A549 (cell line): Measurements from ENCODE around the gene NT5C3A. TPM values are rescaled to one million over a fixed set of nuclear protein-coding genes. Genes with fewer than 3 reads are reported as not detected.
"Not testable (repeated sequence)": the region's sequence is repeated elsewhere in the genome, so short reads cannot be mapped to it uniquely, and the experiment has no call there.

ENCODE experiments used
- ATAC-seq, 2 experiments: fragments of 200-7000 bp in 1 of 2; fragments of >200 bp in 1 of 2; cut with Nextera tagmentation in 1 of 2; cut with Tn5 transposase in 1 of 2; 3 replicates each; pipeline versions ENCODE4 v1.8.0 to v1.9.1; 2018 to 2020; ENCODE audit warnings: mild to moderate bottlenecking in 1 of 2, moderate library complexity in 1 of 2
- CTCF ChIA-PET: fragments of 300-600 bp; sonication (Branson Sonifier 250); formaldehyde crosslinking; extraction: SDS; loops from one replicate; lab custom pipeline; 2021; ENCODE audit warnings: antibody characterized with exemption, inconsistent platforms; lab: Yijun Ruan, JAX
- POLR2A ChIA-PET: fragments of 350-600 bp; formaldehyde crosslinking; extraction: SDS; loops from one replicate; lab custom pipeline; 2021; ENCODE audit warnings: antibody characterized with exemption, inconsistent platforms; lab: Yijun Ruan, JAX
- DNase-seq, 2 experiments: peaks; one replicate each; pipeline versions ENCODE4 v3.0.0 to v3.0.0-alpha.2; 2011 to 2016; ENCODE audit warnings: low read depth in 1 of 2, low spot score in 1 of 2
- FAIRE-seq: peaks from 2 replicates; lab custom pipeline; 2011; peaks lifted over from hg19 to GRCh38; lab: Jason Lieb, UNC
- H3K27ac ChIP-seq, 2 experiments: fragments of >200 bp; sonication (Bioruptor Twin); formaldehyde crosslinking; 3 replicates each; pipeline ENCODE4 v1.5.1; 2016 to 2017
- H3K4me1 ChIP-seq: fragments of >200 bp; sonication (Bioruptor Twin); formaldehyde crosslinking; 3 replicates; pipeline ENCODE4 v1.6.1; 2016
- H3K4me2 ChIP-seq: fragments of >200 bp; sonication (Bioruptor Twin); formaldehyde crosslinking; 3 replicates; pipeline ENCODE4 v1.6.1; 2016
- H3K4me3 ChIP-seq: fragments of >200 bp; sonication (Bioruptor Twin); formaldehyde crosslinking; 3 replicates; pipeline ENCODE4 v1.5.1; 2016
- H3K9me3 ChIP-seq: fragments of >200 bp; sonication (Bioruptor Twin); formaldehyde crosslinking; 3 replicates; pipeline ENCODE4 v1.6.1; 2016
- BCL3 ChIP-seq: fragments of >200 bp; sonication (Bioruptor Twin); formaldehyde crosslinking; IDR thresholded peaks from 3 replicates; pipeline ENCODE4 v1.6.1; 2016
- CBX8 ChIP-seq: fragments of 200-600 bp; sonication (generic); IDR thresholded peaks from 2 replicates; pipeline ENCODE4 v1.6.1; 2016
- CEBPB ChIP-seq, 2 experiments: fragments of >200 bp in 1 of 2; sonication (Bioruptor Twin) in 1 of 2; formaldehyde crosslinking in 1 of 2; IDR thresholded peaks; 2 replicates each; pipeline ENCODE4 v1.6.1; 2012 to 2016
- E2F6 ChIP-seq: IDR thresholded peaks from 2 replicates; pipeline ENCODE4 v1.6.1; 2012; ENCODE audit warnings: low read depth, borderline replicate concordance
- ELK1 ChIP-seq: fragments of 150-350 bp; IDR thresholded peaks from 2 replicates; pipeline ENCODE4 v1.6.1; 2014; ENCODE audit warnings: low read depth, mild to moderate bottlenecking, low read length
- FOXS1 ChIP-seq: fragments of 250-450 bp; sonication (Bioruptor Pico); IDR thresholded peaks from 2 replicates; pipeline ENCODE4 v1.5.0; 2020; ENCODE audit warnings: mild to moderate bottlenecking, moderate library complexity
- HEYL ChIP-seq: fragments of 250-450 bp; sonication (Bioruptor Pico); IDR thresholded peaks from 2 replicates; pipeline ENCODE4 v1.8.0; 2021; ENCODE audit warnings: mild to moderate bottlenecking, moderate library complexity
- HOXA7 ChIP-seq: fragments of 250-450 bp; sonication (Bioruptor Pico); IDR thresholded peaks from 2 replicates; pipeline ENCODE4 v1.5.0; 2020; ENCODE audit warnings: mild to moderate bottlenecking, moderate library complexity
- HOXB5 ChIP-seq: fragments of 250-450 bp; sonication (Bioruptor Pico); IDR thresholded peaks from 2 replicates; pipeline ENCODE4 v1.5.0; 2020; ENCODE audit warnings: mild to moderate bottlenecking, moderate library complexity
- JUN ChIP-seq, 2 experiments: fragments of >200 bp; sonication (Bioruptor Twin); formaldehyde crosslinking; IDR thresholded peaks; 2 replicates in 1 of 2; 3 replicates in 1 of 2; pipeline ENCODE4 v1.6.1; 2016 to 2017
- JUNB ChIP-seq: fragments of >200 bp; sonication (Bioruptor Twin); formaldehyde crosslinking; IDR thresholded peaks from 2 replicates; pipeline ENCODE4 v1.6.1; 2016
- NPAS2 ChIP-seq: fragments of 250-450 bp; sonication (Bioruptor Pico); IDR thresholded peaks from 2 replicates; pipeline ENCODE4 v1.8.0; 2022; ENCODE audit warnings: mild to moderate bottlenecking, moderate library complexity, borderline replicate concordance
- PBX3 ChIP-seq: IDR thresholded peaks from 2 replicates; pipeline ENCODE4 v1.6.1; 2012
- PHF8 ChIP-seq: fragments of 200-600 bp; sonication (generic); IDR thresholded peaks from 2 replicates; pipeline ENCODE4 v1.6.1; 2016; ENCODE audit warnings: low read depth, mild to moderate bottlenecking, antibody characterized with exemption, moderate library complexity, borderline replicate concordance
- POLR2A ChIP-seq: IDR thresholded peaks from 2 replicates; pipeline ENCODE4 v1.6.1; 2012; ENCODE audit warnings: mild to moderate bottlenecking, low read length
- RAD21 ChIP-seq, 2 experiments: fragments of >200 bp in 1 of 2; sonication (Bioruptor Twin) in 1 of 2; formaldehyde crosslinking in 1 of 2; IDR thresholded peaks in 1 of 2; conservative IDR thresholded peaks in 1 of 2; 2 replicates in 1 of 2; 3 replicates in 1 of 2; pipeline ENCODE4 v1.6.1; 2012 to 2018; ENCODE audit warnings: inconsistent platforms in 1 of 2
- RCOR1 ChIP-seq: fragments of 150-350 bp; IDR thresholded peaks from 2 replicates; pipeline ENCODE4 v1.6.1; 2014; ENCODE audit warnings: antibody characterized with exemption, low read length, low read depth
- RFX5 ChIP-seq: fragments of 450-650 bp; IDR thresholded peaks from 2 replicates; pipeline ENCODE4 v1.7.1; 2014; ENCODE audit warnings: antibody characterized with exemption, mild to moderate bottlenecking, moderate library complexity
- RNF2 ChIP-seq: fragments of 200-600 bp; sonication (generic); IDR thresholded peaks from 2 replicates; pipeline ENCODE4 v1.6.1; 2016; ENCODE audit warnings: low read depth, mild to moderate bottlenecking, antibody characterized with exemption, moderate library complexity, borderline replicate concordance
- TP53 ChIP-seq: fragments of 250-450 bp; sonication (Bioruptor Pico); IDR thresholded peaks from 2 replicates; pipeline ENCODE4 v1.5.0; 2021; ENCODE audit warnings: mild to moderate bottlenecking, moderate library complexity
- WGBS: methylation state at CpG from one replicate; pipeline ENCODE4 v1.1.6; 2017; ENCODE audit errors: missing lambda C conversion rate; 5-methylcytosine and 5-hydroxymethylcytosine counted together
- polyA plus RNA-seq, 4 experiments: library from polyadenylated mRNA; depleted of rRNA in 3 of 4; stranded (reverse); fragments of >200 nt; fragmentation: RNase III in 1 of 4; extraction: RNeasy Plus Mini Kit Qiagen cat#74134 plus additional on column Dnase treatment in 1 of 4; gene quantifications; 2 replicates in 3 of 4; 3 replicates in 1 of 4; pipeline ENCODE4 v1.2.3, GENCODE V29; 2011 to 2017

NT5C3A gene
- polyA plus RNA-seq, 2 of the 4 experiments (the other 2 are of a cell fraction): 38.2 to 59.6 TPM

GRCh38 chr7:33094745-33095275, 32.2 kb upstream of the NT5C3A start:
- H3K4me2 ChIP-seq, DNase-seq, H3K27ac ChIP-seq, CTCF ChIA-PET, H3K4me1 ChIP-seq, H3K9me3 ChIP-seq, H3K4me3 ChIP-seq, POLR2A ChIA-PET: not testable (repeated sequence)
- FAIRE-seq (peak; percentile 91), ATAC-seq (peak in 1 of 2 experiments; percentile 43; a peak in 4 of 6 replicates)
- 79% methylated on average over 5 of the region's 6 CpGs for WGBS

GRCh38 chr7:33093266-33093665, 30.7 kb upstream of the NT5C3A start:
- H3K9me3 ChIP-seq: no peaks in the 10 kb centered on the region
- H3K27ac ChIP-seq: no peak overlapping the region
- no peak overlapping the region for H3K4me2 ChIP-seq
- CTCF ChIA-PET: no interaction called here
- no peak for FAIRE-seq
- no peak overlapping the region for H3K4me3 ChIP-seq
- no peak for TF ChIP-seq PHF8
- no peak for TF ChIP-seq HOXA7
- TF ChIP-seq BCL3: no peak
- no peak for TF ChIP-seq TP53 (CRISPR knock-in tag)
- no peak for TF ChIP-seq RNF2
- TF ChIP-seq POLR2A: no peak
- TF ChIP-seq RCOR1: no peak
- no peak for TF ChIP-seq RAD21 (conservative IDR thresholded peaks at IDR 0.05 in 1 of 2, IDR thresholded peaks at IDR 0.05 in 1 of 2)
- no peak for TF ChIP-seq FOXS1 (CRISPR knock-in tag)
- TF ChIP-seq NPAS2 (CRISPR knock-in tag): no peak
- TF ChIP-seq ELK1: no peak
- no peak for TF ChIP-seq CEBPB (IDR thresholded peaks at IDR 0.05)
- TF ChIP-seq CBX8: no peak
- TF ChIP-seq PBX3: no peak
- no peak for TF ChIP-seq RFX5
- no peak for TF ChIP-seq JUN (IDR thresholded peaks at IDR 0.05)
- no peak for TF ChIP-seq HEYL (CRISPR knock-in tag)
- H3K4me1 ChIP-seq: no peaks in the 10 kb centered on the region
- ATAC-seq: no peak
- POLR2A ChIA-PET: no interaction called here
- DNase-seq: no peak
- WGBS: 91% methylated on average over 4 of the region's 4 CpGs

- DNase-seq (no peak), ATAC-seq (no peak)
- ChIA-PET POLR2A (no interaction called here), CTCF (interaction anchor here (1.6 kb wide), 1 partner anchor 17 kb away, joined by 6 read pairs; the partner anchor contains the start of gene RP9)
- H3K4me1 ChIP-seq: no peaks in the 10 kb centered on the region
- H3K9me3 ChIP-seq: no peaks in the 10 kb centered on the region
- H3K27ac ChIP-seq: no peak overlapping the region
- WGBS: 75% methylated on average over 5 of the region's 5 CpGs
- no peak for TF ChIP-seq RAD21 (conservative IDR thresholded peaks at IDR 0.05 in 1 of 2, IDR thresholded peaks at IDR 0.05 in 1 of 2)
- no peak for TF ChIP-seq HOXB5
- TF ChIP-seq TP53 (CRISPR knock-in tag): no peak
- no peak for TF ChIP-seq PBX3
- TF ChIP-seq JUNB: no peak
- TF ChIP-seq HOXA7: no peak
- TF ChIP-seq E2F6: no peak
- TF ChIP-seq, all 56 proteins: peak for 0
- no peak overlapping the region for H3K4me3 ChIP-seq
- FAIRE-seq: no peak
- no peak overlapping the region for H3K4me2 ChIP-seq
These were observed 29.1 kb upstream of the NT5C3A start for GRCh38 chr7:33091641-33092191.
